Measurements from ENCODE around the gene CTNNA3.

DNA sequence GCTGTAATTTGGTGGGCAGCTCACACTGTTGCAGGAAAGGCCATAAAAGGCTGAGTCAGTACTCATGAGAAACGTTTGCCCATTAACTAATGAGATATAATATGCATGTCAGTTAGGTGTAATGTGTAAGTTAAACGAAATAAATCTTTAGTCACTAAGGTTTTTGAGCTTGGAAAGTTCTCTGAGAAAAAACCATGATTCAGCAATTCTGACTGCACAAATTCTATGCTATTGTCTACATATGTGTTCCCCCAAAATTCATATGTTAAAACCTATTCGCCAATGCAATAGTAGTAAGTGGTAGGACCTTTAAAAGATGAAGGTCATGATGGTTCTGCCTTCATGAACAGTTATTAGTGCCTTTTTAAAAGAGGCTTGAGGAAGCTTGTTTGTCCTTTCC lies 1329.8 kb downstream of the CTNNA3 start:
- TF ChIP-seq, protein P1, sequence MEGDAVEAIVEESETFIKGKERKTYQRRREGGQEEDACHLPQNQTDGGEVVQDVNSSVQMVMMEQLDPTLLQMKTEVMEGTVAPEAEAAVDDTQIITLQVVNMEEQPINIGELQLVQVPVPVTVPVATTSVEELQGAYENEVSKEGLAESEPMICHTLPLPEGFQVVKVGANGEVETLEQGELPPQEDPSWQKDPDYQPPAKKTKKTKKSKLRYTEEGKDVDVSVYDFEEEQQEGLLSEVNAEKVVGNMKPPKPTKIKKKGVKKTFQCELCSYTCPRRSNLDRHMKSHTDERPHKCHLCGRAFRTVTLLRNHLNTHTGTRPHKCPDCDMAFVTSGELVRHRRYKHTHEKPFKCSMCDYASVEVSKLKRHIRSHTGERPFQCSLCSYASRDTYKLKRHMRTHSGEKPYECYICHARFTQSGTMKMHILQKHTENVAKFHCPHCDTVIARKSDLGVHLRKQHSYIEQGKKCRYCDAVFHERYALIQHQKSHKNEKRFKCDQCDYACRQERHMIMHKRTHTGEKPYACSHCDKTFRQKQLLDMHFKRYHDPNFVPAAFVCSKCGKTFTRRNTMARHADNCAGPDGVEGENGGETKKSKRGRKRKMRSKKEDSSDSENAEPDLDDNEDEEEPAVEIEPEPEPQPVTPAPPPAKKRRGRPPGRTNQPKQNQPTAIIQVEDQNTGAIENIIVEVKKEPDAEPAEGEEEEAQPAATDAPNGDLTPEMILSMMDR (IDR thresholded peaks at IDR 0.05): no peak
- no peak for TF ChIP-seq POLR2A (IDR thresholded peaks at IDR 0.05)
